MM.1S (cell line): ENCODE data around the gene LDLRAD4.
"Not testable (repeated sequence)": the region's sequence is repeated elsewhere in the genome, so short reads cannot be mapped to it uniquely, and the experiment has no call there.

Experiments used
- DNase-seq: peaks from one replicate; pipeline ENCODE4 v3.0.0-alpha.2; 2015
- H2AFZ ChIP-seq: fragments of 300-600 bp; sonication (generic); 2 replicates; pipeline ENCODE4 v1.6.0; 2016; ENCODE audit warnings: antibody characterized with exemption, low read length
- H3F3A ChIP-seq: fragments of 300-600 bp; sonication (generic); 2 replicates; pipeline ENCODE4 v1.6.1; 2016; ENCODE audit warnings: mild to moderate bottlenecking, antibody characterized with exemption, low read length, moderate library complexity, mixed read lengths; ENCODE audit not compliant: insufficient read depth
- H3K27ac ChIP-seq: fragments of 300-600 bp; sonication (generic); 2 replicates; pipeline ENCODE4 v1.5.1; 2016; ENCODE audit warnings: mild to moderate bottlenecking, low read length
- H3K27me3 ChIP-seq: fragments of 300-600 bp; sonication (generic); replicated peaks from 2 replicates; pipeline ENCODE4 v1.6.0; 2016; ENCODE audit warnings: low read length; ENCODE audit not compliant: insufficient read depth
- H3K36me3 ChIP-seq: fragments of 300-600 bp; sonication (generic); replicated peaks from 2 replicates; pipeline ENCODE4 v1.6.1; 2016; ENCODE audit warnings: mild to moderate bottlenecking, low read length, mixed read lengths; ENCODE audit not compliant: insufficient read depth
- H3K4me1 ChIP-seq: fragments of 300-600 bp; sonication (generic); 2 replicates; pipeline ENCODE4 v1.6.1; 2016; ENCODE audit warnings: low read length, mixed read lengths
- H3K4me2 ChIP-seq: fragments of 300-600 bp; sonication (generic); 2 replicates; pipeline ENCODE4 v1.6.0; 2016; ENCODE audit warnings: low read depth, low read length
- H3K4me3 ChIP-seq: fragments of 300-600 bp; sonication (generic); 2 replicates; pipeline ENCODE4 v1.5.1; 2016; ENCODE audit warnings: low read length, mixed read lengths
- H3K79me2 ChIP-seq: fragments of 300-600 bp; sonication (generic); 2 replicates; pipeline ENCODE4 v1.6.1; 2016; ENCODE audit warnings: mixed run types, low read length, mixed read lengths
- H3K9ac ChIP-seq: fragments of 300-600 bp; sonication (generic); 2 replicates; pipeline ENCODE4 v1.6.1; 2016; ENCODE audit warnings: low read length, mixed read lengths
- H3K9me2 ChIP-seq: fragments of 300-600 bp; sonication (generic); replicated peaks from 2 replicates; pipeline ENCODE4 v1.6.1; 2016; ENCODE audit warnings: mild to moderate bottlenecking, low read length, mixed read lengths; ENCODE audit not compliant: insufficient read depth
- H3K9me3 ChIP-seq: fragments of 300-600 bp; sonication (generic); replicated peaks from 2 replicates; pipeline ENCODE4 v1.6.1; 2016; ENCODE audit warnings: mild to moderate bottlenecking, low read length, mixed read lengths; ENCODE audit not compliant: insufficient read depth
- H4K20me1 ChIP-seq: fragments of 300-600 bp; sonication (generic); 2 replicates; pipeline ENCODE4 v1.6.1; 2016; ENCODE audit warnings: mild to moderate bottlenecking, low read length, moderate library complexity, mixed read lengths; ENCODE audit not compliant: insufficient read depth
- CTCF ChIP-seq: fragments of 300-600 bp; sonication (generic); IDR thresholded peaks from 2 replicates; pipeline ENCODE4 v1.5.1; 2016; ENCODE audit warnings: antibody characterized with exemption, low read length, mixed read lengths
- EZH2 ChIP-seq: fragments of 300-600 bp; sonication (generic); optimal IDR thresholded peaks from 2 replicates; pipeline ENCODE3; 2017; ENCODE audit warnings: low read depth, mild to moderate bottlenecking, antibody characterized with exemption, low read length, mixed read lengths
- EZH2phosphoT487 ChIP-seq: fragments of 300-600 bp; sonication (generic); IDR thresholded peaks from 2 replicates; pipeline ENCODE4 v1.6.1; 2018; ENCODE audit warnings: antibody characterized with exemption, low read length

LDLRAD4 gene

GRCh38 chr18:13672657-13673056, 454.1 kb downstream of the LDLRAD4 start:
- no peaks in the 10 kb centered on the region for H3K9me3 ChIP-seq
- H3K4me2 ChIP-seq, result no peak overlapping the region
- H3F3A ChIP-seq, result no peaks in the 10 kb centered on the region
- TF ChIP-seq CTCF, result no peak
- TF ChIP-seq EZH2phosphoT487, result no peak
- TF ChIP-seq EZH2, result no peak
- DNase-seq, result peak; percentile 21
- no peak overlapping the region for H3K27ac ChIP-seq
- no peak overlapping the region for H3K4me3 ChIP-seq
- no peaks in the 10 kb centered on the region for H4K20me1 ChIP-seq
- H3K36me3 ChIP-seq, result no peaks in the 10 kb centered on the region
- H3K27me3 ChIP-seq, result no peaks in the 10 kb centered on the region
- H3K4me1 ChIP-seq, result no peaks in the 10 kb centered on the region
- no peak overlapping the region for H2AFZ ChIP-seq
- H3K9me2 ChIP-seq, result no peaks in the 10 kb centered on the region
- H3K79me2 ChIP-seq, result peaks cover 6% of the 10 kb centered on the region; the same call in 1 of the 2 replicates
- H3K9ac ChIP-seq, result no peak overlapping the region

- Histone ChIP-seq H4K20me1 (peaks cover 5% of the 10 kb centered on the region; the same call in 1 of the 2 replicates), H3K4me3 (no peak overlapping the region), H3K9me3 (no peaks in the 10 kb centered on the region), H3K9me2 (no peaks in the 10 kb centered on the region), H3K36me3 (no peaks in the 10 kb centered on the region; the same call in 1 of the 2 replicates), H3K27me3 (no peaks in the 10 kb centered on the region), H3K9ac (no peak overlapping the region), H3K27ac (no peak overlapping the region), H3K79me2 (peaks cover 31% of the 10 kb centered on the region), H3K4me1 (no peaks in the 10 kb centered on the region), H3K4me2 (no peak overlapping the region), H2AFZ (no peak overlapping the region), H3F3A (no peaks in the 10 kb centered on the region)
- no peak for TF ChIP-seq EZH2
- no peak for TF ChIP-seq CTCF
- no peak for TF ChIP-seq EZH2phosphoT487
- no peak for DNase-seq
Observed at GRCh38 chr18:13676471-13676870, 457.9 kb downstream of the LDLRAD4 start.

GRCh38 chr18:13677350-13677749, 458.8 kb downstream of the LDLRAD4 start:
- peaks cover 34% of the 10 kb centered on the region for H3K79me2 ChIP-seq
- H3K36me3 ChIP-seq, H3K4me3 ChIP-seq, H3K9me3 ChIP-seq, DNase-seq, H3K4me1 ChIP-seq, H3K27ac ChIP-seq, H3K9ac ChIP-seq, H3K27me3 ChIP-seq, H4K20me1 ChIP-seq, H3K9me2 ChIP-seq, H3F3A ChIP-seq, H3K4me2 ChIP-seq, H2AFZ ChIP-seq: not testable (repeated sequence)

- Histone ChIP-seq H3F3A (no peaks in the 10 kb centered on the region), H3K27me3 (no peaks in the 10 kb centered on the region), H4K20me1 (peaks cover 11% of the 10 kb centered on the region), H2AFZ (no peak overlapping the region), H3K9me3 (no peaks in the 10 kb centered on the region), H3K4me3 (no peak overlapping the region), H3K9ac (no peak overlapping the region), H3K79me2 (peaks cover 62% of the 10 kb centered on the region), H3K27ac (no peak overlapping the region), H3K9me2 (no peaks in the 10 kb centered on the region), H3K36me3 (no peaks in the 10 kb centered on the region; the same call in 1 of the 2 replicates), H3K4me1 (no peaks in the 10 kb centered on the region), H3K4me2 (no peak overlapping the region)
- no peak for DNase-seq
- TF ChIP-seq EZH2 (no peak), CTCF (peak; percentile 31)
Observed at GRCh38 chr18:13680612-13681011, 462.1 kb downstream of the LDLRAD4 start.
